GM12864 (cell line): Measurements from ENCODE around the gene SLC23A2.
"Not testable (repeated sequence)": the region's sequence is repeated elsewhere in the genome, so short reads cannot be mapped to it uniquely, and the experiment has no call there.

ENCODE experiments used
- DNase-seq: peaks from one replicate; pipeline ENCODE4 v3.0.0-alpha.2; 2011; ENCODE audit warnings: low read depth
- H3K4me3 ChIP-seq: 2 replicates; pipeline ENCODE4 v1.5.1; 2011; ENCODE audit warnings: mild to moderate bottlenecking, low read depth, low read length, control low read depth
- TF ChIP-seq, protein P1 (sequence below): IDR thresholded peaks from 2 replicates; pipeline ENCODE4 v1.5.1; 2011; ENCODE audit warnings: low read depth, mild to moderate bottlenecking, moderate library complexity, low read length, control low read depth, inconsistent platforms; ENCODE audit errors: missing control alignments

Gene SLC23A2

DNA sequence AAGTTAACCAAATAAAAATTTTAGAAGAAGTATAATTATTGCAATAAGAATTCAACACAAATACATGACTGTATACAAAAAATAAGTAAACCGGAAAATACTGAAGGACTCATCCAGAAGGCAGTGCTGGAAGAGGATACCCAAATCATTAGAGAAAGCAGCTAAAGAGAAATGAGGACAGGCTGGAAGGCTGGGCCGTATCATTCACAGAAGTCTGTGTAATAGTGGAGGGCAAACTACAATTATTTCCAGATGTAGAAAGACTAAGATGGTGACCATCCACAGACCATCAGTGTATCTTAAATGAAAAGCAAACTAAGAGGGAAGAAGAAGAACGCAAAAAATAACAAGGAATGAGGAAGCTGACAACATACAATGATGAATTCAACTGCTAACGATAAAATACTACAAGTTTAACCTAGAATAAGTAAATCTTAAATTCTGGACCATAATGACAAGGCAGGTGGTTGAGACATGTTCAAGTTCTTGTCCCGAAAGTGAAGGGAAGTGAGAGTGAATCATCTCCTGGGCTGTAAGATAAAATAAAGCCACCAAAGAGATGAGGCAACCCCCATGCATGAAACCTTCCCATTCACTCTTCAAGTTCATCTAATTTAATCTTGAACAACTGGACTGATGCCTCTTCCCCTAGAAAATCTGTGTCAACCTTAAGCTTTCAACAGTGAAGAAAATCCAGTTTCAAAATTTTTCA, 71.5 kb downstream of the SLC23A2 start:
- no peak for DNase-seq
- TF ChIP-seq, protein P1, sequence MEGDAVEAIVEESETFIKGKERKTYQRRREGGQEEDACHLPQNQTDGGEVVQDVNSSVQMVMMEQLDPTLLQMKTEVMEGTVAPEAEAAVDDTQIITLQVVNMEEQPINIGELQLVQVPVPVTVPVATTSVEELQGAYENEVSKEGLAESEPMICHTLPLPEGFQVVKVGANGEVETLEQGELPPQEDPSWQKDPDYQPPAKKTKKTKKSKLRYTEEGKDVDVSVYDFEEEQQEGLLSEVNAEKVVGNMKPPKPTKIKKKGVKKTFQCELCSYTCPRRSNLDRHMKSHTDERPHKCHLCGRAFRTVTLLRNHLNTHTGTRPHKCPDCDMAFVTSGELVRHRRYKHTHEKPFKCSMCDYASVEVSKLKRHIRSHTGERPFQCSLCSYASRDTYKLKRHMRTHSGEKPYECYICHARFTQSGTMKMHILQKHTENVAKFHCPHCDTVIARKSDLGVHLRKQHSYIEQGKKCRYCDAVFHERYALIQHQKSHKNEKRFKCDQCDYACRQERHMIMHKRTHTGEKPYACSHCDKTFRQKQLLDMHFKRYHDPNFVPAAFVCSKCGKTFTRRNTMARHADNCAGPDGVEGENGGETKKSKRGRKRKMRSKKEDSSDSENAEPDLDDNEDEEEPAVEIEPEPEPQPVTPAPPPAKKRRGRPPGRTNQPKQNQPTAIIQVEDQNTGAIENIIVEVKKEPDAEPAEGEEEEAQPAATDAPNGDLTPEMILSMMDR, result no peak

GRCh38 chr20:4926531-4927156, 74.7 kb downstream of the SLC23A2 start:
- DNase-seq, result no peak
- TF ChIP-seq, protein P1, result no peak

More for the DNA sequence above, 71.5 kb downstream of the SLC23A2 start:
- H3K4me3 ChIP-seq, result no peak overlapping the region

DNA sequence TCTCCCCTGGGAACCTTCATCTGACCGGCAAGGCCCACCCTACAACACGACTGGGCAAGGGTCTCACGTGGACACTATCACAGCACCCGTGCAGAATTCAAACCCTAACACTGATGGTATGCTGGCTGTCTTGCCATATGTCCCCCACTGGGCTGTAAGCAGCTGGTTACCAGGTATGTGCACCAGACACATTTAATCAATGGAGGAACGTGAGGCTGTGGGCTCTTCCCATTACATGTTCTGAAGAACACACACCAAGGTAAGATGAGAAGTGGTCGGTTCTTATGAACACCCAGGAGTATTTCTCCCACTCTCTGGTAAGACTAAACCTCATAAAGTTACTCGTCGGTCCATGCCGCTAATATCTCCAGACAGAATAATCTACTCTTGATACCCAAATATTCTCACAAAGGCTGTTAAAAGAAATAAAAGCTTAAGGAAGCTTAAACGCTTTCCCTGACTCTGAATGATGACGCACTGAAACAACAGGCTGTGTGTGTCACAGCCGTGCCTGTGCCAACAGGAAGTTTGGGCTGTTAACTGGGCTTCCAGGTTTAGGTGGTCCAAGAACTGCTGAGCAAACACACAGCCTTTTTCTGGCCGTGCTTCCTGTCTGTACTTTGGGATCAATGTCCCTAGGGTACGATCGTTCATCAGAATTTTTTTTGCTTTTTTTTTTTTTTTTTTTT, 75.3 kb downstream of the SLC23A2 start:
- TF ChIP-seq, protein P1, result no peak
- H3K4me3 ChIP-seq, result no peak overlapping the region
- no peak for DNase-seq

More at GRCh38 chr20:4926531-4927156, 74.7 kb downstream of the SLC23A2 start:
- H3K4me3 ChIP-seq, result no peak overlapping the region

DNA sequence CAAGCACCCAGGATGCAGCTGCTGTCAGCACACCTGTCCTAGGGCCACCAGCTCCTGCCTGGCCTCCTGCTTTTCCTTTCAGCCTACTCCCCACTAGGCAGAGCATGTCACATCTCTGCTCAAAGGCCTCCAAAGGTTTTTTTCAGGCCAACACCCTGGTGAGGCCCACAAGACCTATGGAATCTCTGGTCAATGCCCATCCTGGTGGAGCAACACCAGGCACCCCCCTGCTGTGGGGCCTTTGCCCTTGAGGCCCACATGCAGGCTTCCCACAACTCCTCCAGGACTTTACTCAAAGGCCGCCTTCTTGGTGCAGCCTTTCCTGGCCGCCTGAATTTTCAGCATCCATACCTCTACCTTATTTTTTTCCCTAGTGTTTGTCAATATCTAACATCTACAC, 76.9 kb downstream of the SLC23A2 start:
- TF ChIP-seq, protein P1, result no peak

GRCh38 chr20:4924032-4924431, 77.3 kb downstream of the SLC23A2 start:
- no peak for DNase-seq
- H3K4me3 ChIP-seq, result no peak overlapping the region
- TF ChIP-seq, protein P1, result no peak

More for the DNA sequence above, 76.9 kb downstream of the SLC23A2 start:
- no peak for DNase-seq
- no peak overlapping the region for H3K4me3 ChIP-seq

GRCh38 chr20:4922186-4922585, 79.1 kb downstream of the SLC23A2 start:
- no peak for DNase-seq
- TF ChIP-seq, protein P1, result no peak
- no peak overlapping the region for H3K4me3 ChIP-seq

GRCh38 chr20:4921271-4921670, 80.0 kb downstream of the SLC23A2 start:
- H3K4me3 ChIP-seq, DNase-seq: not testable (repeated sequence)
